Fibroblast of the aortic adventitia (primary cell): ENCODE results near the gene C2CD2. TPM values are rescaled to one million over a fixed set of nuclear protein-coding genes. Genes with fewer than 3 reads are reported as not detected.

Source experiments
- DNase-seq: peaks from one replicate; pipeline ENCODE4 v3.0.0-alpha.2; 2010; ENCODE audit warnings: low read depth
- H3K4me3 ChIP-seq: 2 replicates; pipeline ENCODE4 v1.5.1; 2011; ENCODE audit warnings: low read depth, mild to moderate bottlenecking, control low read depth, low read length, moderate library complexity
- CTCF ChIP-seq: IDR thresholded peaks from 2 replicates; pipeline ENCODE4 v1.5.1; 2011; ENCODE audit warnings: mild to moderate bottlenecking, low read length, control low read depth, inconsistent platforms; ENCODE audit not compliant: insufficient read depth
- total RNA-seq: library from RNA; depleted of rRNA; stranded (reverse); fragments of >200 nt; gene quantifications from 2 replicates; pipeline ENCODE4 v1.2.3, GENCODE V29; 2012; ENCODE audit warnings: low replicate concordance

Gene C2CD2
- total RNA-seq, 1 donor: 20.2 TPM

DNA sequence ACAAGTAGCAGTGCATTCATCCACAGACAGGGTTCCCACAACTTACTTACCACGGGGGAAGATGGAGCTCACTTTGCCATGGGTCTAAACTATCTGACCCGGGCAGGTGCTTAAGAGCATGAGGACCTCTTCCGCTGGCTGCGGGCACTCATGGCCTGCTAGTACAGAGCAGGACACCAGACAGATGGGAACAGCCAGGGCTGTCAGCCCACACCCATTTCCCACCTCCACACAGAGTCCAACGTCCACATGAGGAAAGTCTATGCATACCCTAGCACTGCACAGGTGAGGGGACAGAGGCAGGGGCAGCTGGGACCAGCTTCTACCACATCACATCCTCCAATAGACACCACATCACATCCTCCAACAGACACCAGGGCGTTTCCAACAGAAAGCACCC lies 38.9 kb downstream of the C2CD2 start:
- no peak overlapping the region for H3K4me3 ChIP-seq
- TF ChIP-seq CTCF: no peak
- DNase-seq: no peak

DNA sequence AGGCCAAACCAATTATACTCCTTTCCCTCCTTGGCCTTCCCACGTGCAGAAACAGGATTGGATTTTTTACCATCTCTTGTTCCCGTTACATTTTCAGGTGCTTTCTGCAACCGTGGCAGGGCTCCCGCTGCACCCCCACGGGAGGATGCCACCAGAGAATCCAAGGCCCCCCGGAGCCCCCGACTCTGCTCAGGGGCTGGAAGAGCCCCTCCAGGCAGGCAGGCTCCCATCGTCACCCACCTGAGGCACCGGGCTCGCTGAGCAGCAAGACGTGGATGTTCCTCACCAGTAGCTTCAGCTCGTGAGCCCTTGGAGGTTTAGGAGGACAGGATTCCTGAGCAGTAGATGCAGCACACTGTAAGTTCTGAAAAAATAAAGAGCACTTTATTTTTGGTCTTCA lies 39.5 kb downstream of the C2CD2 start:
- DNase-seq: no peak
- no peak overlapping the region for H3K4me3 ChIP-seq
- no peak for TF ChIP-seq CTCF

DNA sequence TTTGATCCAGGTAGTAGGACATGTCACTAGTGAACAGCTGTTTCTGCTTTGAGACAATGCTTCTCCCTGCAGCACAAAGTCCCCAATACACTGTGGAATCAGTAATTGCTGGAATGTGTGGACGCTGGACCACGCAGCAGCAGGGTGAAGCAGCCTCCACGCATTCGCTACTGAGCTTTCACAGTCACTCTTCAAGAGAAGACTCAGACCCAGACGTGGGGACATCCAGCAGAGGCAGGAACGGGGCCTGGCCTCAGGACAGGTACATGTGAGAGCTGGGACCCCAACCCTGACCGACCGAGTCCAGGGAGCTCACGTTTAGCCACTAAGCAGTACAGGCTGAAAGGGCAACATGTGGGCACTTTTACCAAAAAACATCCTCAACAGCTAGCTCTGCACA lies 40.6 kb downstream of the C2CD2 start:
- no peak for DNase-seq
- no peak overlapping the region for H3K4me3 ChIP-seq
- TF ChIP-seq CTCF: no peak

DNA sequence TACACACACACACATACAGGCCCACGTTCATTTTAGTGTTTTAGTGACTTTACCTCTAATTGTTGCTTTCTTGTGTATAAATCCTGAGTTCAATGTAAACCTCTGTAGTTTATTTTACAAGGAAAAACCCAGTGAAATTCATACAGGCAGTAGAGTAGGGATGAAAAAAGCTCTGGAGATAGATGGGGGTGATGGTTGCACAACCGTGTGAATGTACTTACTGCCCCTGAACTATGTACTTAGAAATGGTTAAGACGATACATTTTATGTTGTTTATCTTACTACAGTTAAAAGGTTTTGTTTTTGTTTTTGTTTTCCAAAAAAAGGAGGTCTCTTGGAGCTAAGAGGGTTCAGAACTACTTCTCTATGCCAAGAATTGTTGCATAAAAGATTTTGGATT lies 45.0 kb downstream of the C2CD2 start:
- H3K4me3 ChIP-seq: no peak overlapping the region
- TF ChIP-seq CTCF: no peak
- no peak for DNase-seq

DNA sequence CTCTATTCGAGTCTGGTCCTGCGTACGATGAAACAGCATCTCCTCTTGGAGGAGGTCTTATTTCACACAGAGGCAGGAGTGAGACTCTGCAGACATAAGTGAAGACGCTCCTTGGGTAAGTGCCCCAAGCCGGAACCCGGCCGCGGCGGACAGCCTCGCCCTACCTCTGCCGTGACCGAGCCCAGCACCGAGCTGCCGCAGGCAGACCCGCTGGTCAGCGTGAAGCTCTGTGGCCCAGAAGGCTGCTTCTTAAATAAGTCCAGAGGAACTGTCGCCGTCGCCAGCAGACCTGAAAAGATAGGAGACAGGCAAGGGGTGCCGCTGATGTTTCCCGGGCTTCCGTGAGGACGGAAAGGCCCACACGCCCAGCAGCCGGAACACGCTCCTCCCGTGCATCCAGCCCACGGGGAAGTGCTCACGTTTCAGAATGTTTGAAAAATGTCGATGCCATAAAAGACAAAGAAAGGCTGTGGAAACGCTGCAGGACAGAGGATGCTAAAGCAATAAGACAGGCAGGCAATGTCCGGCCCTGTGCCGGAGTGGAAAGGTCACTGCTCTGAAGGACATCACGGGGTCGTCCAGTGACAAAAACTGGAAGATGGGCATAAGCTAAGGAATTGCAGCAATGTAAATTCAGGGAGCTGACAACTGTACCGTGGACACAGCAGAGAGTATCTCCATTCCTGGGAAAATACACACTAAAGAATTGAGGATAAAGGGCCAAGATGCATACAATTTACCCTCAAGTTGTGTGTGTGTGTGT lies 46.1 kb downstream of the C2CD2 start:
- H3K4me3 ChIP-seq: no peak overlapping the region
- DNase-seq: no peak

DNA sequence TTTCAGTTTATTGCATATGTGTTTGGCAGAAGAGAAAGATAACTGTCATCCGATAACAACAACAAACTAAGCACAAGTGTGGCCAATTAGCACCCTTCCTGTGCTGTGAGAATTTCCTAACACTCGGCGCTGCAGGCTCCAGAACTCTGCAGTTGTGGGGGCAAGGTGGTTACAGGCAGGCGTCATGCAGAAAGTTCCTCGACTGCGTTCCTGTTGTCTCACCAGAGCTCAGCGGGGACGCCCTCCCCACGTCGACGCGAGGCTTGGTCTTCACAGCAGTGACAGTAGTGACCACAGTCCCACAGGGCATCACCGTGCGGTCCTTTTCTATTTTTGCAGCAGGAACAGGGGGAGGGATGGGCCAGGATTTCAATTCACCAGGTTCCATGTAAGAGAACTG lies 47.0 kb downstream of the C2CD2 start:
- no peak for DNase-seq
- no peak overlapping the region for H3K4me3 ChIP-seq
- TF ChIP-seq CTCF: no peak

More for the DNA sequence above, 46.1 kb downstream of the C2CD2 start:
- TF ChIP-seq CTCF: no peak
